ENCODE data around the gene BAHD1. TPM values are rescaled to one million over a fixed set of nuclear protein-coding genes. Genes with fewer than 3 reads are reported as not detected.

BAHD1 gene
- total and polyA plus RNA-seq, 2 donors (not counting 3 experiments of a cell fraction or from before 2014, with no cell fraction given) = 6.3 to 19.1 TPM

DNA sequence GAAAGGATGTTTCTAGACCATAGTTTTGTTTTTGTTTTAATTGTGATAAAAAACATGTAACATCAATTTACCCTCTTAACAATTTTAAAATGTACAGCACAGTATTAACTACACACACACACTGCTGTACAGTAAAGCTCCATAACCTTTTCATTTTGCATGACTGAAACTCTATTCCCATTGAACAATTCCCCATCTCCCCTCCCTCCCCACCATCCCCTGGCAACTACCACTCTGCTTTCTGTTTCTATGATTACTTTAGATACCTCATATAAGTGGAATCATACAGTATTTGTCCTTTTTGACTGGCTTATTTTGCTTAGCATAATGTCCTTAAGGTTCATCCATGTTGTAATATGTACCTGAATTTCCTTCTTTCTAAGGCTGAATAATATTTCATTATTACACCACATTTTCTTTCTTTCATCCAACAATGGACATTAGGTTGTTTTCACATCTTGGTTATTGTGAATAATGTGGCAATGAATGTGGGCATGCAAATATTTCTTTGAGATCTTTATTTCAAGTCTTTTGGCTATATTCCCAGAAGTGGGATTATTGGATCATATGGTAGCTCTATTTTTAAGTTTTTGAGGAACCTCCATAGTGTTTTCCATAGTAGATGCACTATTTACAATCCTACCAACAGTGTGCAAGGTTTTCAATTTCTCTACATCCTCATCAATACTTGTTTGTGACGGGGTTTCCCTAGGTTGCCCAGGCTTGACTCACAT, 40.8 kb downstream of the BAHD1 start:
- intact Hi-C loops (cut with micrococcal nuclease) (no loop called here), dilution Hi-C loops (cut with MboI; ENCODE audit: extremely low pct_ligation_motif_present, low sequenced_read_pairs) (no loop called here)
- Histone ChIP-seq H3K4me3 (replicated peaks in 1 of 3; ENCODE audit: insufficient read depth in 1 of 3, low read depth in 1 of 3, low read length in 3 of 3) (no peak overlapping the region), H3K9me3 (replicated peaks; ENCODE audit: control insufficient read depth, insufficient read depth, low read length) (no peaks in the 10 kb centered on the region), H3K27me3 (ENCODE audit: control insufficient read depth in 2 of 2, insufficient read depth in 2 of 2, low read length in 2 of 2) (peaks cover 23 to 24% of the 10 kb centered on the region in 2 experiments), H3K27ac (ENCODE audit: insufficient read depth, low read depth, low read length) (no peak overlapping the region), H3K9ac (replicated peaks; ENCODE audit: extremely low read depth, insufficient read depth, low read length) (no peak overlapping the region), H3K79me2 (ENCODE audit: control insufficient read depth, insufficient read depth, low read length) (no peaks in the 10 kb centered on the region), H3K9me1 (replicated peaks; ENCODE audit: control insufficient read depth, extremely low read depth, insufficient read depth, low read length) (no peaks in the 10 kb centered on the region), H3K4me2 (ENCODE audit: insufficient read depth, low read length) (no peak overlapping the region), H3K36me3 (ENCODE audit: control insufficient read depth in 2 of 2, extremely low read depth in 1 of 2, insufficient read depth in 2 of 2, low read length in 2 of 2) (no peaks in the 10 kb centered on the region), H4K20me1 (replicated peaks; ENCODE audit: control insufficient read depth, extremely low read depth, insufficient read depth, low read length) (no peaks in the 10 kb centered on the region), H3K4me1 (ENCODE audit: control insufficient read depth, extremely low read depth, insufficient read depth, low read length) (no peaks in the 10 kb centered on the region), H2AFZ (ENCODE audit: low read depth, low read length) (no peak overlapping the region)
- POLR2A ChIA-PET = no interaction called here
- CTCF ChIA-PET = no interaction called here
- no peak for FAIRE-seq
- no TSS peak for BruUV-seq (replicated peaks)
- TF ChIP-seq CTCF (IDR thresholded peaks at IDR 0.05; ENCODE audit: extremely low read depth in 1 of 2, insufficient read depth in 1 of 2, low read depth in 1 of 2, low read length in 2 of 2) (no peak), EZH2 (IDR thresholded peaks at IDR 0.05; ENCODE audit: borderline replicate concordance, low read depth, low read length, severe bottlenecking) (no peak), JUN (IDR thresholded peaks at IDR 0.05; ENCODE audit: borderline replicate concordance, insufficient read depth, insufficient read length, low read depth) (no peak), GATA2 (IDR thresholded peaks at IDR 0.05; ENCODE audit: insufficient read depth, insufficient read length, low read depth, low read length) (no peak), POLR2AphosphoS5 (IDR thresholded peaks at IDR 0.05; ENCODE audit: insufficient read depth, low read depth, low read length) (no peak), MYC (IDR thresholded peaks at IDR 0.05; ENCODE audit: low read depth, low read length) (no peak), FOS (IDR thresholded peaks at IDR 0.05; ENCODE audit: borderline replicate concordance, insufficient read depth, low read length) (no peak), POLR2A (IDR thresholded peaks at IDR 0.05; ENCODE audit: low read depth, low read length) (no peak)
- TF ChIP-seq, protein P1, sequence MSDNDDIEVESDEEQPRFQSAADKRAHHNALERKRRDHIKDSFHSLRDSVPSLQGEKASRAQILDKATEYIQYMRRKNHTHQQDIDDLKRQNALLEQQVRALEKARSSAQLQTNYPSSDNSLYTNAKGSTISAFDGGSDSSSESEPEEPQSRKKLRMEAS (IDR thresholded peaks at IDR 0.05; ENCODE audit: insufficient read depth, insufficient read length) = no peak
- DNase-seq (ENCODE audit: low read depth, low spot score) = no peak
